ENCODE measurements around the gene PALLD. TPM values are rescaled to one million over a fixed set of nuclear protein-coding genes. Genes with fewer than 3 reads are reported as not detected.

Gene PALLD
- polyA plus RNA-seq, 1 donor (not counting 4 experiments of a cell fraction or from before 2014, with no cell fraction given) = 136 TPM

DNA sequence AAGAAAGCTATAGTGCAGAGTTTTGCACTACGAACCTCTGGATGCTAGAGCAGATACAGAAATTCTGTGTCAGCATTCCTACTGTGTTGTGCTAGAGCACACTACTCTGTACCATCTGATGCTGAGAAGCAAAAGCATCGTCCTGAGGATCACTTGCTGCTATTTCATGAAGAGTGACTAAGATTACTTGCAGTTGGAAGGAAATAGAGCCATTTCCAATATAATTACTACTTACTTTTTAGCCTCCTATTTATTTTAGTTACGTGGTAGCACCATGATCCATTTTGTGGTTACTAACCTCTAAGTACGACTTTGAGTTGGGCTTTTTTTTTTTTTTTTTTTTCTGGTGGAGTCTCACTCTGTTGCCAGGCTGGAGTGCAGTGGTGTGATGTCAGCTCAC lies 226.7 kb downstream of the PALLD start:
- no peaks in the 10 kb centered on the region for H3K79me2 ChIP-seq (ENCODE audit: control insufficient read depth, insufficient read depth, low read length)
- no peaks in the 10 kb centered on the region for H3K36me3 ChIP-seq (ENCODE audit: control insufficient read depth in 2 of 2, extremely low read depth in 1 of 2, insufficient read depth in 2 of 2, low read length in 2 of 2)
- no peaks in the 10 kb centered on the region for H3K27me3 ChIP-seq (ENCODE audit: control insufficient read depth, extremely low read depth, insufficient read depth, low read length)
- no peak for TF ChIP-seq EZH2 (IDR thresholded peaks at IDR 0.05; ENCODE audit: low read length)
- TF ChIP-seq, protein P1, sequence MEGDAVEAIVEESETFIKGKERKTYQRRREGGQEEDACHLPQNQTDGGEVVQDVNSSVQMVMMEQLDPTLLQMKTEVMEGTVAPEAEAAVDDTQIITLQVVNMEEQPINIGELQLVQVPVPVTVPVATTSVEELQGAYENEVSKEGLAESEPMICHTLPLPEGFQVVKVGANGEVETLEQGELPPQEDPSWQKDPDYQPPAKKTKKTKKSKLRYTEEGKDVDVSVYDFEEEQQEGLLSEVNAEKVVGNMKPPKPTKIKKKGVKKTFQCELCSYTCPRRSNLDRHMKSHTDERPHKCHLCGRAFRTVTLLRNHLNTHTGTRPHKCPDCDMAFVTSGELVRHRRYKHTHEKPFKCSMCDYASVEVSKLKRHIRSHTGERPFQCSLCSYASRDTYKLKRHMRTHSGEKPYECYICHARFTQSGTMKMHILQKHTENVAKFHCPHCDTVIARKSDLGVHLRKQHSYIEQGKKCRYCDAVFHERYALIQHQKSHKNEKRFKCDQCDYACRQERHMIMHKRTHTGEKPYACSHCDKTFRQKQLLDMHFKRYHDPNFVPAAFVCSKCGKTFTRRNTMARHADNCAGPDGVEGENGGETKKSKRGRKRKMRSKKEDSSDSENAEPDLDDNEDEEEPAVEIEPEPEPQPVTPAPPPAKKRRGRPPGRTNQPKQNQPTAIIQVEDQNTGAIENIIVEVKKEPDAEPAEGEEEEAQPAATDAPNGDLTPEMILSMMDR (optimal IDR thresholded peaks at IDR 0.05 in 1 of 3, IDR thresholded peaks at IDR 0.05 in 1 of 3, conservative IDR thresholded peaks at IDR 0.05 in 1 of 3; ENCODE audit: extremely low read depth in 1 of 3, insufficient read depth in 2 of 3, low read length in 3 of 3) = no peak
- H3K4me3 ChIP-seq (ENCODE audit: control insufficient read depth in 2 of 3, extremely low read depth in 1 of 3, insufficient read depth in 2 of 3, low read depth in 1 of 3, low read length in 3 of 3) = no peak overlapping the region
- H3K4me1 ChIP-seq (ENCODE audit: control insufficient read depth, extremely low read depth, insufficient read depth, low read length) = no peaks in the 10 kb centered on the region
- no peak for DNase-seq (ENCODE audit: low read depth, low spot score)
- H3K9me3 ChIP-seq (ENCODE audit: control insufficient read depth, low read depth, low read length) = no peaks in the 10 kb centered on the region
- H3K9me1 ChIP-seq (ENCODE audit: control insufficient read depth, extremely low read depth, insufficient read depth, low read length) = no peaks in the 10 kb centered on the region
- no peak overlapping the region for H3K9ac ChIP-seq (ENCODE audit: control insufficient read depth, extremely low read depth, insufficient read depth, low read length)
- dilution Hi-C loops (cut with MboI; ENCODE audit: extremely low pct_ligation_motif_present, low sequenced_read_pairs) = no loop called here
- H4K20me1 ChIP-seq (ENCODE audit: control insufficient read depth, extremely low read depth, insufficient read depth, low read length) = no peaks in the 10 kb centered on the region
- peak; percentile 66 for FAIRE-seq
- H3K27ac ChIP-seq (ENCODE audit: control insufficient read depth, insufficient read depth, low read length) = no peak overlapping the region
- no peak overlapping the region for H3K4me2 ChIP-seq (ENCODE audit: control insufficient read depth, extremely low read depth, insufficient read depth, low read depth, low read length)
- no peak overlapping the region for H2AFZ ChIP-seq (ENCODE audit: control insufficient read depth, low read length)

DNA sequence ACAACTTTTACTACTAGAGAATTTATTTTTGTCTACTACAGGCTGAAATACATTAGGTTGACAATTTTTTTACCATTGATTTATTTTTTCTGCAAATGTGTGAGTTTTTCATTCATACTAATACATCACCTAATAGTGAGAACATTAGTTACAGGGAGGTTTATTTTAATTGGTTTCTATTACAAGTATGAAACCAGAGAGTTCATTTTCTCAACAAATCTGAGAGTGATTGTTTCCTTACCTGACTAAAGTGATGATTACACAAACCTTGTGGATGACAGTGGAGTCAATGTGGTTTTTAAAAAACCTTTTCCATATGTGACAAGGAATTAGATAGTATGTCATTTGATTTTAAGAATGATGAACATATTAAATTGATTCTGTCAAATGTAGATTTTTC lies 227.4 kb downstream of the PALLD start:
- FAIRE-seq (no peak), DNase-seq (ENCODE audit: low read depth, low spot score) (no peak)
- Histone ChIP-seq H3K27ac (ENCODE audit: control insufficient read depth, insufficient read depth, low read length) (no peak overlapping the region), H3K36me3 (ENCODE audit: control insufficient read depth in 2 of 2, extremely low read depth in 1 of 2, insufficient read depth in 2 of 2, low read length in 2 of 2) (no peaks in the 10 kb centered on the region), H3K4me2 (ENCODE audit: control insufficient read depth, extremely low read depth, insufficient read depth, low read depth, low read length) (no peak overlapping the region), H3K9me3 (ENCODE audit: control insufficient read depth, low read depth, low read length) (no peaks in the 10 kb centered on the region), H3K9ac (ENCODE audit: control insufficient read depth, extremely low read depth, insufficient read depth, low read length) (no peak overlapping the region), H3K9me1 (ENCODE audit: control insufficient read depth, extremely low read depth, insufficient read depth, low read length) (no peaks in the 10 kb centered on the region), H3K4me1 (ENCODE audit: control insufficient read depth, extremely low read depth, insufficient read depth, low read length) (no peaks in the 10 kb centered on the region), H2AFZ (ENCODE audit: control insufficient read depth, low read length) (no peak overlapping the region), H3K79me2 (ENCODE audit: control insufficient read depth, insufficient read depth, low read length) (no peaks in the 10 kb centered on the region), H4K20me1 (ENCODE audit: control insufficient read depth, extremely low read depth, insufficient read depth, low read length) (no peaks in the 10 kb centered on the region), H3K27me3 (ENCODE audit: control insufficient read depth, extremely low read depth, insufficient read depth, low read length) (no peaks in the 10 kb centered on the region), H3K4me3 (ENCODE audit: control insufficient read depth in 2 of 3, extremely low read depth in 1 of 3, insufficient read depth in 2 of 3, low read depth in 1 of 3, low read length in 3 of 3) (no peak overlapping the region)
- TF ChIP-seq, protein P1 (optimal IDR thresholded peaks at IDR 0.05 in 1 of 3, IDR thresholded peaks at IDR 0.05 in 1 of 3, conservative IDR thresholded peaks at IDR 0.05 in 1 of 3; ENCODE audit: extremely low read depth in 1 of 3, insufficient read depth in 2 of 3, low read length in 3 of 3) = no peak
- TF ChIP-seq EZH2 (IDR thresholded peaks at IDR 0.05; ENCODE audit: low read length) = no peak
- dilution Hi-C loops (cut with MboI; ENCODE audit: extremely low pct_ligation_motif_present, low sequenced_read_pairs) = no loop called here

Data from keratinocyte (primary cell).